ENCODE results near the gene DPYSL3.

DPYSL3 gene

DNA sequence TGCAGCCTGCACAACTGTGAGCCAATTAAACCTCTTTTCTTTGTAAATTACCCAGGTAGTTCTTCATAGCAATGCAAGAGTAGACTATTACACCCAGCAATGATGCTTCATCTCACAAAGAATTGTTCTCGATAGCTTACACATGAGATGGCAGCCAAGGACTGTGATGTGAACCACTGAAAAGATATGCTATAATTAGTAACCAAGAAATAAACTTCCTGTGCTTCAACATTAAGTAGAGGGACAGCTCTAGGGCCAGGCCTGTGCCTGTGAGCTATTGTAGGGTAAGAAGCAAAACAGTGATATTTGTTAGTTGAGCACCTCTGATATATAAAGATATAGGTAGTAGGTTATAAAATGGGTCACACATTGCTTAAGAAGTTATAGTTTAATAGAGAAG, 41.8 kb upstream of the DPYSL3 start:
- H3K4me3 ChIP-seq (ENCODE audit: insufficient read depth, low read length, poor library complexity, severe bottlenecking) = no peak overlapping the region
- H3K9ac ChIP-seq (ENCODE audit: low read length) = no peak overlapping the region
- no peak for TF ChIP-seq EZH2phosphoT487 (conservative IDR thresholded peaks at IDR 0.05; ENCODE audit: low read length)
- TF ChIP-seq, protein P1, sequence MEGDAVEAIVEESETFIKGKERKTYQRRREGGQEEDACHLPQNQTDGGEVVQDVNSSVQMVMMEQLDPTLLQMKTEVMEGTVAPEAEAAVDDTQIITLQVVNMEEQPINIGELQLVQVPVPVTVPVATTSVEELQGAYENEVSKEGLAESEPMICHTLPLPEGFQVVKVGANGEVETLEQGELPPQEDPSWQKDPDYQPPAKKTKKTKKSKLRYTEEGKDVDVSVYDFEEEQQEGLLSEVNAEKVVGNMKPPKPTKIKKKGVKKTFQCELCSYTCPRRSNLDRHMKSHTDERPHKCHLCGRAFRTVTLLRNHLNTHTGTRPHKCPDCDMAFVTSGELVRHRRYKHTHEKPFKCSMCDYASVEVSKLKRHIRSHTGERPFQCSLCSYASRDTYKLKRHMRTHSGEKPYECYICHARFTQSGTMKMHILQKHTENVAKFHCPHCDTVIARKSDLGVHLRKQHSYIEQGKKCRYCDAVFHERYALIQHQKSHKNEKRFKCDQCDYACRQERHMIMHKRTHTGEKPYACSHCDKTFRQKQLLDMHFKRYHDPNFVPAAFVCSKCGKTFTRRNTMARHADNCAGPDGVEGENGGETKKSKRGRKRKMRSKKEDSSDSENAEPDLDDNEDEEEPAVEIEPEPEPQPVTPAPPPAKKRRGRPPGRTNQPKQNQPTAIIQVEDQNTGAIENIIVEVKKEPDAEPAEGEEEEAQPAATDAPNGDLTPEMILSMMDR (IDR thresholded peaks at IDR 0.05; ENCODE audit: insufficient read depth, low read length, poor library complexity, severe bottlenecking) = no peak
- H3K4me2 ChIP-seq (ENCODE audit: low read depth, low read length, poor library complexity, severe bottlenecking) = no peak overlapping the region
- no peaks in the 10 kb centered on the region for H3K27me3 ChIP-seq (ENCODE audit: low read length)
- no peak overlapping the region for H3K27ac ChIP-seq (ENCODE audit: low read depth, low read length)
- no peaks in the 10 kb centered on the region for H4K20me1 ChIP-seq (ENCODE audit: low read depth, low read length)
- no peaks in the 10 kb centered on the region for H3K9me2 ChIP-seq (replicated peaks; ENCODE audit: insufficient read depth, low read length)
- no peaks in the 10 kb centered on the region for H3K79me2 ChIP-seq (ENCODE audit: insufficient read depth, low read length)
- H2AFZ ChIP-seq (ENCODE audit: low read depth, low read length, severe bottlenecking) = no peak overlapping the region
- H3K9me3 ChIP-seq (ENCODE audit: insufficient read depth, low read length) = no peaks in the 10 kb centered on the region
- no peaks in the 10 kb centered on the region for H3F3A ChIP-seq (ENCODE audit: insufficient read depth)
- H3K36me3 ChIP-seq (ENCODE audit: low read length) = no peaks in the 10 kb centered on the region

GRCh38 chr5:147547730-147548129, 37.9 kb upstream of the DPYSL3 start:
- Histone ChIP-seq H3K4me2 (ENCODE audit: low read depth, low read length, poor library complexity, severe bottlenecking) (no peak overlapping the region), H3K9me2 (replicated peaks; ENCODE audit: insufficient read depth, low read length) (no peaks in the 10 kb centered on the region), H3K27ac (ENCODE audit: low read depth, low read length) (no peak overlapping the region), H3K4me3 (ENCODE audit: insufficient read depth, low read length, poor library complexity, severe bottlenecking) (no peak overlapping the region), H3K9ac (ENCODE audit: low read length) (no peak overlapping the region), H3K36me3 (ENCODE audit: low read length) (no peaks in the 10 kb centered on the region), H3K9me3 (ENCODE audit: insufficient read depth, low read length) (no peaks in the 10 kb centered on the region), H3K27me3 (ENCODE audit: low read length) (no peaks in the 10 kb centered on the region), H4K20me1 (ENCODE audit: low read depth, low read length) (no peaks in the 10 kb centered on the region), H2AFZ (ENCODE audit: low read depth, low read length, severe bottlenecking) (no peak overlapping the region), H3K79me2 (ENCODE audit: insufficient read depth, low read length) (no peaks in the 10 kb centered on the region), H3F3A (ENCODE audit: insufficient read depth) (no peaks in the 10 kb centered on the region)
- TF ChIP-seq EZH2phosphoT487 (conservative IDR thresholded peaks at IDR 0.05; ENCODE audit: low read length) = no peak
- TF ChIP-seq, protein P1 (IDR thresholded peaks at IDR 0.05; ENCODE audit: insufficient read depth, low read length, poor library complexity, severe bottlenecking) = no peak

GRCh38 chr5:147544556-147544955, 34.7 kb upstream of the DPYSL3 start:
- no peak overlapping the region for H3K27ac ChIP-seq (ENCODE audit: low read depth, low read length)
- no peaks in the 10 kb centered on the region for H3K27me3 ChIP-seq (ENCODE audit: low read length)
- H2AFZ ChIP-seq (ENCODE audit: low read depth, low read length, severe bottlenecking) = no peak overlapping the region
- no peak overlapping the region for H3K9ac ChIP-seq (ENCODE audit: low read length)
- TF ChIP-seq EZH2phosphoT487 (conservative IDR thresholded peaks at IDR 0.05; ENCODE audit: low read length) = no peak
- TF ChIP-seq, protein P1 (IDR thresholded peaks at IDR 0.05; ENCODE audit: insufficient read depth, low read length, poor library complexity, severe bottlenecking) = no peak
- no peaks in the 10 kb centered on the region for H3K36me3 ChIP-seq (ENCODE audit: low read length)
- no peaks in the 10 kb centered on the region for H4K20me1 ChIP-seq (ENCODE audit: low read depth, low read length)
- no peaks in the 10 kb centered on the region for H3K79me2 ChIP-seq (ENCODE audit: insufficient read depth, low read length)
- no peaks in the 10 kb centered on the region for H3F3A ChIP-seq (ENCODE audit: insufficient read depth)
- no peak overlapping the region for H3K4me3 ChIP-seq (ENCODE audit: insufficient read depth, low read length, poor library complexity, severe bottlenecking)
- no peaks in the 10 kb centered on the region for H3K9me3 ChIP-seq (ENCODE audit: insufficient read depth, low read length)
- H3K4me2 ChIP-seq (ENCODE audit: low read depth, low read length, poor library complexity, severe bottlenecking) = no peak overlapping the region
- no peaks in the 10 kb centered on the region for H3K9me2 ChIP-seq (replicated peaks; ENCODE audit: insufficient read depth, low read length)

Measured in SU-DHL-6 (cell line).